ENCODE measurements around the gene KIAA0930. TPM values are rescaled to one million over a fixed set of nuclear protein-coding genes. Genes with fewer than 3 reads are reported as not detected.

The KIAA0930 gene
- polyA plus RNA-seq, 1 donor from 2014 or later = 129 TPM

GRCh38 chr22:45225732-45226502, 14.8 kb downstream of the KIAA0930 start:
- Histone ChIP-seq H3K4me3 (ENCODE audit: low read length) (no peak overlapping the region), H3K9me2 (ENCODE audit: insufficient read depth, low read length) (peaks cover 3% of the 10 kb centered on the region), H3F3A (ENCODE audit: insufficient read depth, low read length, poor library complexity, severe bottlenecking) (no peaks in the 10 kb centered on the region), H4K20me1 (ENCODE audit: insufficient read depth) (peaks cover 13% of the 10 kb centered on the region), H3K9me3 (ENCODE audit: low read length) (no peaks in the 10 kb centered on the region), H3K4me2 (ENCODE audit: low read length) (no peak overlapping the region), H3K9ac (ENCODE audit: low read length) (no peak overlapping the region), H3K36me3 (ENCODE audit: insufficient read depth, low read length) (no peaks in the 10 kb centered on the region), H2AFZ (ENCODE audit: low read depth, low read length) (no peak overlapping the region), H3K27ac (ENCODE audit: low read length) (no peak overlapping the region), H3K27me3 (ENCODE audit: insufficient read depth, low read depth, low read length) (no peaks in the 10 kb centered on the region), H3K79me2 (replicated peaks; ENCODE audit: insufficient read depth, low read length) (peaks cover 26% of the 10 kb centered on the region)
- TF ChIP-seq POLR2AphosphoS5 (IDR thresholded peaks at IDR 0.05) = no peak
- TF ChIP-seq EZH2 (IDR thresholded peaks at IDR 0.05; ENCODE audit: borderline replicate concordance, insufficient read depth, low read length, poor library complexity, severe bottlenecking) = no peak
- TF ChIP-seq MXI1 (conservative IDR thresholded peaks at IDR 0.05; ENCODE audit: poor library complexity, severe bottlenecking) = no peak
- TF ChIP-seq, protein P1, sequence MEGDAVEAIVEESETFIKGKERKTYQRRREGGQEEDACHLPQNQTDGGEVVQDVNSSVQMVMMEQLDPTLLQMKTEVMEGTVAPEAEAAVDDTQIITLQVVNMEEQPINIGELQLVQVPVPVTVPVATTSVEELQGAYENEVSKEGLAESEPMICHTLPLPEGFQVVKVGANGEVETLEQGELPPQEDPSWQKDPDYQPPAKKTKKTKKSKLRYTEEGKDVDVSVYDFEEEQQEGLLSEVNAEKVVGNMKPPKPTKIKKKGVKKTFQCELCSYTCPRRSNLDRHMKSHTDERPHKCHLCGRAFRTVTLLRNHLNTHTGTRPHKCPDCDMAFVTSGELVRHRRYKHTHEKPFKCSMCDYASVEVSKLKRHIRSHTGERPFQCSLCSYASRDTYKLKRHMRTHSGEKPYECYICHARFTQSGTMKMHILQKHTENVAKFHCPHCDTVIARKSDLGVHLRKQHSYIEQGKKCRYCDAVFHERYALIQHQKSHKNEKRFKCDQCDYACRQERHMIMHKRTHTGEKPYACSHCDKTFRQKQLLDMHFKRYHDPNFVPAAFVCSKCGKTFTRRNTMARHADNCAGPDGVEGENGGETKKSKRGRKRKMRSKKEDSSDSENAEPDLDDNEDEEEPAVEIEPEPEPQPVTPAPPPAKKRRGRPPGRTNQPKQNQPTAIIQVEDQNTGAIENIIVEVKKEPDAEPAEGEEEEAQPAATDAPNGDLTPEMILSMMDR (IDR thresholded peaks at IDR 0.05; ENCODE audit: poor library complexity, severe bottlenecking) = no peak
- no peak for TF ChIP-seq RAD21 (conservative IDR thresholded peaks at IDR 0.05)
- TF ChIP-seq TAF1 (IDR thresholded peaks at IDR 0.05; ENCODE audit: low read depth) = no peak
- TF ChIP-seq REST (IDR thresholded peaks at IDR 0.05; ENCODE audit: borderline replicate concordance) = no peak
- TF ChIP-seq EP300 (conservative IDR thresholded peaks at IDR 0.05; ENCODE audit: poor library complexity, severe bottlenecking) = no peak
- no peak for TF ChIP-seq SMC3 (conservative IDR thresholded peaks at IDR 0.05; ENCODE audit: poor library complexity)

DNA sequence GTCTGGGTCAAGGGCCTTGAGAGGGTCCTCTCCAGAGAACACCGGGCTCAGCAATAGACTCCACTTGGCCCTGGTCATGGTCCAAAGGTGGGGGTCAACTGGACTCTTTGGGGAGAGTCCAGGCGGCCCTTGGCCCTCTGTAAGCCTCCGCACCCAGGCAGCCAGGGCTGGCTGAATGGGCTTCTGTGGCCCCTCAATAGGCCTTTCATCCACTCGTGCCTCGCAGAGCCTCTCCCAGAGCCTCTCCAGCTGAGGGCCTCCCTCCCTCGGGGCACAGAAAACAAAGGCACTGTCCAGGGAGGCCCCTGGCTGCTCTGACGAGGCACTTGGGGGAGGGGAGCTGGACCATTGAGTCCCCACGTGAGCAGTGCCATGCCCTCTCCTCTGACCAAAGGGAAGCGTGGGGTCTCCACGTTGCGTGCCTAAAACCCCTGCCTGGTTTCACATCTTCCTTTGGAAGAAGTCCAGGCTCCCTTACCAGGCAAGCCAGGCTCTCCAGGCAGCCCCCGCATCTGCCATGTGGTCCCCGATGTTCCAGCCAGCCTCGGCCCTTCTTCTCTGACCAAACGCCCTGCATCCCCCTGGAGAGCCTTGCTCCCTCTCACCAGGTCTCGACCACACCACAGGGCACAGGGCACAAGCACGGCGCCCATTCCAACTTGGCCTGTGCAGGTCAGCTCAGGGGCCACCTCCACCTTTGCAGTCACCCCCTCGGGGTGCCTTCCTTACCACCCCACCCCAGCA, 15.5 kb downstream of the KIAA0930 start:
- no peak overlapping the region for H3K27ac ChIP-seq (ENCODE audit: low read length)
- H3K27me3 ChIP-seq (ENCODE audit: insufficient read depth, low read depth, low read length) = no peaks in the 10 kb centered on the region
- peaks cover 13% of the 10 kb centered on the region for H4K20me1 ChIP-seq (ENCODE audit: insufficient read depth)
- no peaks in the 10 kb centered on the region for H3F3A ChIP-seq (ENCODE audit: insufficient read depth, low read length, poor library complexity, severe bottlenecking)
- no peak overlapping the region for H3K4me2 ChIP-seq (ENCODE audit: low read length)
- H3K9me3 ChIP-seq (ENCODE audit: low read length) = no peaks in the 10 kb centered on the region
- no peak overlapping the region for H2AFZ ChIP-seq (ENCODE audit: low read depth, low read length)
- H3K4me3 ChIP-seq (ENCODE audit: low read length) = no peak overlapping the region
- peaks cover 31% of the 10 kb centered on the region for H3K79me2 ChIP-seq (replicated peaks; ENCODE audit: insufficient read depth, low read length)
- no peak overlapping the region for H3K9ac ChIP-seq (ENCODE audit: low read length)
- peaks cover 3% of the 10 kb centered on the region for H3K9me2 ChIP-seq (ENCODE audit: insufficient read depth, low read length)
- TF ChIP-seq TAF1 (IDR thresholded peaks at IDR 0.05; ENCODE audit: low read depth) = no peak
- no peaks in the 10 kb centered on the region for H3K36me3 ChIP-seq (ENCODE audit: insufficient read depth, low read length)

Measured in neural cell (in vitro differentiated cells).